Neural cell (in vitro differentiated cells): ENCODE results near the gene MRE11. TPM values are rescaled to one million over a fixed set of nuclear protein-coding genes. Genes with fewer than 3 reads are reported as not detected.

Experiments used
- H2AFZ ChIP-seq: fragments of 200-600, 300-800 bp; sonication (generic), shearing (Covaris generic); 2 replicates; pipeline ENCODE4 v1.6.0; 2014; ENCODE audit warnings: low read depth, mild to moderate bottlenecking, antibody characterized with exemption, low read length, moderate library complexity
- H3F3A ChIP-seq: fragments of 200-600 bp; shearing (Covaris generic); 2 replicates; pipeline ENCODE4 v1.6.1; 2016; ENCODE audit warnings: mild to moderate bottlenecking, moderate library complexity, mixed read lengths, antibody characterized with exemption, low read length; ENCODE audit not compliant: insufficient read depth, poor library complexity, severe bottlenecking
- H3K27ac ChIP-seq: fragments of 200-600, 300-800 bp; sonication (generic), shearing (Covaris generic); 2 replicates; pipeline ENCODE4 v1.5.1; 2014; ENCODE audit warnings: mild to moderate bottlenecking, low read length, moderate library complexity
- H3K27me3 ChIP-seq: fragments of 300-800, 200-600 bp; sonication (generic), shearing (Covaris generic); 2 replicates; pipeline ENCODE4 v1.6.0; 2014; ENCODE audit warnings: mild to moderate bottlenecking, low read depth, low read length, moderate library complexity; ENCODE audit not compliant: insufficient read depth
- H3K36me3 ChIP-seq: fragments of 300-800, 200-600 bp; sonication (generic), shearing (Covaris generic); 2 replicates; pipeline ENCODE4 v1.5.1; 2014; ENCODE audit warnings: mild to moderate bottlenecking, antibody characterized with exemption, low read length, moderate library complexity; ENCODE audit not compliant: insufficient read depth
- H3K4me2 ChIP-seq: fragments of 300-800, 200-600 bp; sonication (generic), shearing (Covaris generic); 2 replicates; pipeline ENCODE4 v1.6.0; 2014; ENCODE audit warnings: mild to moderate bottlenecking, low read length
- H3K4me3 ChIP-seq: fragments of 300-800, 200-600 bp; sonication (generic), shearing (Covaris generic); 2 replicates; pipeline ENCODE4 v1.5.1; 2014; ENCODE audit warnings: mild to moderate bottlenecking, low read length, moderate library complexity
- H3K79me2 ChIP-seq: fragments of 200-600 bp; shearing (Covaris generic); replicated peaks from 2 replicates; pipeline ENCODE4 v1.6.0; 2014; ENCODE audit warnings: mild to moderate bottlenecking, low read length, moderate library complexity; ENCODE audit not compliant: insufficient read depth
- H3K9ac ChIP-seq: fragments of 300-800, 200-600 bp; sonication (generic), shearing (Covaris generic); 2 replicates; pipeline ENCODE4 v1.6.1; 2016; ENCODE audit warnings: mild to moderate bottlenecking, low read length, mixed read lengths
- H3K9me2 ChIP-seq: fragments of 200-600 bp; shearing (Covaris generic); 2 replicates; pipeline ENCODE4 v1.6.1; 2016; ENCODE audit warnings: mild to moderate bottlenecking, low read length, mixed read lengths; ENCODE audit not compliant: insufficient read depth
- H3K9me3 ChIP-seq: fragments of 200-600, 300-800 bp; sonication (generic), shearing (Covaris generic); 2 replicates; pipeline ENCODE4 v1.6.1; 2016; ENCODE audit warnings: mild to moderate bottlenecking, mixed run types, low read length, moderate library complexity, mixed read lengths
- H4K20me1 ChIP-seq: fragments of 200-600 bp; shearing (Covaris generic); 2 replicates; pipeline ENCODE4 v1.6.1; 2016; ENCODE audit warnings: mild to moderate bottlenecking, mixed run types; ENCODE audit not compliant: insufficient read depth
- CTCF ChIP-seq: fragments of 450-650 bp; IDR thresholded peaks from 2 replicates; pipeline ENCODE4 v1.5.1; 2014; ENCODE audit warnings: antibody characterized with exemption, mild to moderate bottlenecking, moderate library complexity; ENCODE audit not compliant: poor library complexity, severe bottlenecking
- EP300 ChIP-seq: fragments of 450-650 bp; conservative IDR thresholded peaks from 2 replicates; pipeline ENCODE4 v1.6.1; 2014; ENCODE audit warnings: antibody characterized with exemption, mild to moderate bottlenecking, moderate library complexity; ENCODE audit not compliant: poor library complexity, severe bottlenecking
- EZH2 ChIP-seq: fragments of 200-600, 300-800 bp; shearing (Covaris generic), sonication (generic); IDR thresholded peaks from 2 replicates; pipeline ENCODE4 v1.6.1; 2014; ENCODE audit warnings: antibody characterized with exemption, low read length, borderline replicate concordance, mild to moderate bottlenecking; ENCODE audit not compliant: insufficient read depth, poor library complexity, severe bottlenecking
- MXI1 ChIP-seq: fragments of 450-650 bp; conservative IDR thresholded peaks from 2 replicates; pipeline ENCODE4 v1.6.1; 2014; ENCODE audit warnings: antibody characterized with exemption, mild to moderate bottlenecking; ENCODE audit not compliant: poor library complexity, severe bottlenecking
- POLR2AphosphoS5 ChIP-seq: IDR thresholded peaks from 2 replicates; pipeline ENCODE4 v1.6.1; 2012
- RAD21 ChIP-seq: fragments of 450-650 bp; conservative IDR thresholded peaks from 2 replicates; pipeline ENCODE4 v1.6.1; 2014; ENCODE audit warnings: antibody characterized with exemption, mild to moderate bottlenecking, moderate library complexity
- REST ChIP-seq: IDR thresholded peaks from 2 replicates; pipeline ENCODE4 v1.6.1; 2012; ENCODE audit warnings: borderline replicate concordance
- SMC3 ChIP-seq: fragments of 450-650 bp; conservative IDR thresholded peaks from 2 replicates; pipeline ENCODE4 v1.6.1; 2014; ENCODE audit warnings: antibody characterized with exemption, mild to moderate bottlenecking, moderate library complexity; ENCODE audit not compliant: poor library complexity
- TAF1 ChIP-seq: IDR thresholded peaks from 2 replicates; pipeline ENCODE4 v1.6.1; 2012; ENCODE audit warnings: low read depth
- polyA plus RNA-seq: library from polyadenylated mRNA; depleted of rRNA; stranded (reverse); fragments of >200 nt; gene quantifications from 2 replicates; pipeline ENCODE4 v1.2.3, GENCODE V29; 2014

The MRE11 gene
- polyA plus RNA-seq, 1 donor from 2014 or later = 5.1 TPM

GRCh38 chr11:94513091-94513490 lies 19.4 kb upstream of the MRE11 start:
- Histone ChIP-seq H3F3A (no peaks in the 10 kb centered on the region), H3K36me3 (no peaks in the 10 kb centered on the region), H3K27me3 (no peaks in the 10 kb centered on the region), H3K9me2 (no peaks in the 10 kb centered on the region), H3K27ac (no peak overlapping the region), H3K79me2 (no peaks in the 10 kb centered on the region), H3K4me3 (peak overlapping the region; percentile 71), H3K4me2 (peak overlapping the region; percentile 53), H2AFZ (no peak overlapping the region), H4K20me1 (no peaks in the 10 kb centered on the region), H3K9me3 (no peaks in the 10 kb centered on the region), H3K9ac (no peak overlapping the region)
- TF ChIP-seq CTCF (no peak), TAF1 (no peak), EZH2 (no peak), REST (no peak), POLR2AphosphoS5 (no peak), SMC3 (no peak), RAD21 (no peak), MXI1 (no peak), EP300 (no peak)

- Histone ChIP-seq H3K4me3 (peak within 1 kb of the TSS; percentile 71), H3K27me3 (no peaks in the 10 kb centered on the region), H4K20me1 (no peaks in the 10 kb centered on the region), H3K9me3 (no peaks in the 10 kb centered on the region), H3K79me2 (no peaks in the 10 kb centered on the region), H2AFZ (peak within 1 kb of the TSS; percentile 24), H3K9me2 (no peaks in the 10 kb centered on the region), H3K27ac (no peak within 1 kb of the TSS), H3F3A (no peaks in the 10 kb centered on the region), H3K9ac (peak within 1 kb of the TSS; percentile 34), H3K4me2 (peak within 1 kb of the TSS; percentile 53), H3K36me3 (no peaks in the 10 kb centered on the region)
- TF ChIP-seq MXI1 (peak; percentile 77), EZH2 (no peak)
Measured at GRCh38 chr11:94511932-94512781, 18.5 kb upstream of the MRE11 start, which contains the start of gene C11orf97. Gene C11orf97, plus strand, starts transcription at chr11:94512461. Its CDS starts 68 bp downstream, at chr11:94512529.
